IPS-15b (cell line): ENCODE data around the gene RNASE1.

Source experiments
- H3K27me3 ChIP-seq: one replicate; pipeline ENCODE4 v1.6.1; 2013; ENCODE audit warnings: low read length; ENCODE audit not compliant: control insufficient read depth, insufficient read depth
- H3K36me3 ChIP-seq: one replicate; pipeline ENCODE4 v1.6.1; 2013; ENCODE audit warnings: low read length; ENCODE audit not compliant: control insufficient read depth, insufficient read depth
- H3K4me1 ChIP-seq: one replicate; pipeline ENCODE4 v1.6.1; 2013; ENCODE audit warnings: mild to moderate bottlenecking, low read length; ENCODE audit not compliant: control insufficient read depth, insufficient read depth
- H3K4me3 ChIP-seq: one replicate; pipeline ENCODE4 v1.5.1; 2013; ENCODE audit warnings: low read depth, low read length
- H3K9ac ChIP-seq: one replicate; pipeline ENCODE4 v1.6.1; 2013; ENCODE audit warnings: low read depth, mild to moderate bottlenecking, low read length
- H3K9me3 ChIP-seq: one replicate; pipeline ENCODE4 v1.6.1; 2013; ENCODE audit warnings: mild to moderate bottlenecking, low read length; ENCODE audit not compliant: control insufficient read depth, insufficient read depth

The RNASE1 gene

GRCh38 chr14:20803223-20803622 lies 579 bp upstream of the RNASE1 start:
- no peak overlapping the region for H3K9ac ChIP-seq
- no peaks in the 10 kb centered on the region for H3K27me3 ChIP-seq
- H3K36me3 ChIP-seq: no peaks in the 10 kb centered on the region
- H3K4me3 ChIP-seq: no peak overlapping the region
- no peaks in the 10 kb centered on the region for H3K9me3 ChIP-seq
- peaks cover 14% of the 10 kb centered on the region for H3K4me1 ChIP-seq

DNA sequence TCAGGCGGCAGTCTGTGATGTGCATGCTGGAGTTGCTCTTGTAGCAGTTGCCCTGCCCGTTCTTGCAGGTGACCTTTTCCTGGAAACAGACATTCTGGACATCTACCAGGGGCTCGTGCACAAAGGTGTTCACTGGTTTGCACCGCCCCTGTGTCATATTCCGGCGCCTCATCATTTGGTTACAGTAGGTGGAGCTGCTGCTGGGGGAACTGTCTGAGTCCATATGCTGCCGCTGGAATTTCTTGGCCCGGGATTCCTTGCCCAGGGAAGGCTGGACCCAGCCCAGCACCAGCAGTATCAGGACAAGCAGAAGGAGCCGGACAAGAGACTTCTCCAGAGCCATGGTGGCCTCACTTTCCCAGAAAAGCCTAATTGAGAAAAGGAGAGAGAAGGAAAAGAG lies 918 bp downstream of the RNASE1 start:
- Histone ChIP-seq H3K9me3 (no peaks in the 10 kb centered on the region), H3K36me3 (no peaks in the 10 kb centered on the region), H3K4me1 (peaks cover 14% of the 10 kb centered on the region), H3K4me3 (no peak overlapping the region), H3K9ac (no peak overlapping the region), H3K27me3 (no peaks in the 10 kb centered on the region)

GRCh38 chr14:20799892-20800544 lies 2.6 kb downstream of the RNASE1 start:
- H3K4me3 ChIP-seq: no peak overlapping the region
- H3K27me3 ChIP-seq: no peaks in the 10 kb centered on the region
- H3K9me3 ChIP-seq: no peaks in the 10 kb centered on the region
- H3K4me1 ChIP-seq: peaks cover 9% of the 10 kb centered on the region
- no peaks in the 10 kb centered on the region for H3K36me3 ChIP-seq
- H3K9ac ChIP-seq: no peak overlapping the region

- no peaks in the 10 kb centered on the region for H3K36me3 ChIP-seq
- H3K9ac ChIP-seq: no peak overlapping the region
- no peaks in the 10 kb centered on the region for H3K27me3 ChIP-seq
- peaks cover 11% of the 10 kb centered on the region for H3K4me1 ChIP-seq
- no peaks in the 10 kb centered on the region for H3K9me3 ChIP-seq
- no peak overlapping the region for H3K4me3 ChIP-seq
Measured at GRCh38 chr14:20799456-20799891, 3.2 kb downstream of the RNASE1 start.

- Histone ChIP-seq H3K9me3 (no peaks in the 10 kb centered on the region), H3K9ac (no peak overlapping the region), H3K36me3 (no peaks in the 10 kb centered on the region), H3K4me3 (no peak overlapping the region), H3K4me1 (peaks cover 15% of the 10 kb centered on the region), H3K27me3 (no peaks in the 10 kb centered on the region)
Measured at GRCh38 chr14:20798932-20799331, 3.7 kb downstream of the RNASE1 start.

DNA sequence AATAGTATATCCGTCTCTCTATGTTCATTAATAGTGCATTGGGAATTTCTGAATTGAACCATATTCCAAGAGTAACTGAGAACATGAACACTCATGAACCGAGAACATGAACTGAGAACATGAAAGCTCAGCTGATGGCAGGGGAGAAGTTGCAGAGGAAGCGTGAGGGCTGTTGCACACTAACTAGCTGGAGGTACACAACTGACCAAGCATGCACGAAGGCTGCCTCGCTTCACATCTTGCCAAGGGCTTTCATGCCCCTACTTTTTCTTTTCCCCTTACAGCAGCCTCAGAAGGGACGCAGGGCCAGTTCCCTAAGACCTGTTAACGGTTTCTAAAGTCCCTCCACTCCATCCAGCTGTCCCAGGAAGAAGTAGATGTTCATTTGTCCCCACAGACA lies 4.3 kb downstream of the RNASE1 start:
- H3K4me1 ChIP-seq: peaks cover 15% of the 10 kb centered on the region
- H3K36me3 ChIP-seq: no peaks in the 10 kb centered on the region
- H3K9ac ChIP-seq: no peak overlapping the region
- no peak overlapping the region for H3K4me3 ChIP-seq
- H3K27me3 ChIP-seq: no peaks in the 10 kb centered on the region
- no peaks in the 10 kb centered on the region for H3K9me3 ChIP-seq

DNA sequence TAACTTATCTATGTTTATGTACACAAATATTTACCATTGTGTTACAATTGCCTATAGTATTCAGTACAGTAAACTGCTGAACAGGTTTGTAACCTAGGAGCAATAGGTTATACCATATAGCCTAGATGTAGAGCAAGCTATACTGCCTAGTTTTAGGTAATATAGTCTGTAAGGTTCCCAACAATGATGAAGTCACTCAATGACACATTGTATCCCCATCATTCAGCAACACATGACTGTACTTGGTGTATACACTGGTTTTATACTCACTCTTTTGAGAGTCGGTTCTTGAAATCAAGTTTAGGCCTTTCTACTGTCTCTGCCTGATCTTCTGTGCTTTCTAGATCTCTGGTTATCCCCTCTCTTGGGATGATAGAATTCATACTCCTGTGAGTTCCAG lies 5.5 kb downstream of the RNASE1 start:
- Histone ChIP-seq H3K4me1 (peaks cover 15% of the 10 kb centered on the region), H3K9ac (no peak overlapping the region), H3K9me3 (no peaks in the 10 kb centered on the region), H3K4me3 (no peak overlapping the region), H3K27me3 (no peaks in the 10 kb centered on the region), H3K36me3 (no peaks in the 10 kb centered on the region)

GRCh38 chr14:20794644-20795369 lies 7.8 kb downstream of the RNASE1 start:
- H3K4me1 ChIP-seq: peaks cover 11% of the 10 kb centered on the region
- H3K9me3 ChIP-seq: no peaks in the 10 kb centered on the region
- no peaks in the 10 kb centered on the region for H3K27me3 ChIP-seq
- H3K4me3 ChIP-seq: no peak overlapping the region
- no peak overlapping the region for H3K9ac ChIP-seq
- no peaks in the 10 kb centered on the region for H3K36me3 ChIP-seq

DNA sequence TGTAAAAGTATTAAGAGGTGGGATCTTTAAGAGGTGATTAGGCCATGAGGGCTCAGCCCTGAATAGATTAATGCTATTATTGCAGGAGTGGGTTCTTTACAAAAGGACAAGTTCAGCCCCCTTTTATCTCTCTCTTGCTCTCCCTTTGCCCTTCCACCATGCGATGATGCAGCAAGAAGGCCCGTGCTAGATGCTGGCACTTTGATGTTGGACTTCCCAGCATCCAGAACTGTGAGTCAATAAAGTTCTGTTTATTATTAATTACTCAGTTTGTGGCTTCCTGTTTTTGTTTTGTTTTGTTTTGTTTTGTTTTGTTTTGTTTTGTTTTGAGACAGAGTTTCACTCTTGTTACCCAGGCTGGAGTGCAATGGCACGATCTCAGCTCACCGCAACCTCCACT lies 10.1 kb downstream of the RNASE1 start:
- Histone ChIP-seq H3K9ac (no peak overlapping the region), H3K36me3 (no peaks in the 10 kb centered on the region), H3K4me1 (peaks cover 6% of the 10 kb centered on the region), H3K27me3 (no peaks in the 10 kb centered on the region), H3K9me3 (no peaks in the 10 kb centered on the region), H3K4me3 (no peak overlapping the region)

DNA sequence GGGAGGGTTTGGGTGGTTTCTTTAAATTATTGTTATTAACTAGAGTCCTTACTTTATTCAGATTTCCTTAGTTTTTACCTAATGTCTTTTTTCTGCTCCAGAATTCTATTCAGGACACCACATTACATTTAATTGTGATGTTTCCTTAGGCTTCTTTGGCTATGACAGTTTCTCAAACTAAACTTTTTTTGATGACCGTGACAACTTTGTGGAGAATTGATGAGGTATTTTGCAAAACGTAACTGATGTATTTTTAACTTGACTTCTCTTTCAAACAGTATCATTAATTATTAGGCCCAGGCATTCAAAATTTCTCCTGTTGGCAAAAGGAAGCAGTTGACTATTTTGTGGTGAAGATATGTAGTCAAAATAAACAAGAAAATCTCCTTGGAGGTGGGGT lies 11.0 kb downstream of the RNASE1 start:
- no peak overlapping the region for H3K4me3 ChIP-seq

GRCh38 chr14:20791187-20791586 lies 11.5 kb downstream of the RNASE1 start:
- Histone ChIP-seq H3K27me3 (no peaks in the 10 kb centered on the region), H3K9me3 (no peaks in the 10 kb centered on the region), H3K4me1 (peaks cover 6% of the 10 kb centered on the region), H3K9ac (no peak overlapping the region), H3K4me3 (no peak overlapping the region), H3K36me3 (no peaks in the 10 kb centered on the region)

More for the DNA sequence above, 11.0 kb downstream of the RNASE1 start:
- Histone ChIP-seq H3K27me3 (no peaks in the 10 kb centered on the region), H3K36me3 (no peaks in the 10 kb centered on the region), H3K9me3 (no peaks in the 10 kb centered on the region), H3K9ac (no peak overlapping the region), H3K4me1 (peaks cover 6% of the 10 kb centered on the region)

GRCh38 chr14:20790464-20791116 lies 12.1 kb downstream of the RNASE1 start:
- no peaks in the 10 kb centered on the region for H3K36me3 ChIP-seq
- H3K9ac ChIP-seq: no peak overlapping the region
- no peaks in the 10 kb centered on the region for H3K27me3 ChIP-seq
- no peaks in the 10 kb centered on the region for H3K9me3 ChIP-seq
- peaks cover 6% of the 10 kb centered on the region for H3K4me1 ChIP-seq
- no peak overlapping the region for H3K4me3 ChIP-seq
